ENCODE measurements around the gene ASCC1. TPM values are rescaled to one million over a fixed set of nuclear protein-coding genes. Genes with fewer than 3 reads are reported as not detected.

The ASCC1 gene
- total and polyA plus RNA-seq, 8 donors = 4.3 to 142 (median 13.6) TPM

- Histone ChIP-seq H3K9me3 (no peaks in the 10 kb centered on the region), H3K36me3 (no peaks in the 10 kb centered on the region), H3K27me3 (no peaks in the 10 kb centered on the region), H3K4me3 (no peak overlapping the region), H3K27ac (no peak overlapping the region), H3K4me1 (peaks cover 0 to 9% (median 3%) of the 10 kb centered on the region in 4 donors)
- WGBS, 5 donors = 82 to 93% (median 89%) methylated on average over 5 of the region's 5 CpGs
- TF ChIP-seq POLR2AphosphoS5 (IDR thresholded peaks at IDR 0.05) (no peak), CTCF (IDR thresholded peaks at IDR 0.05) (no peak), EP300 (IDR thresholded peaks at IDR 0.05) (no peak), POLR2A (IDR thresholded peaks at IDR 0.05) (no peak)
- intact Hi-C loops (cut with DNase I; ENCODE audit: low total_unique reads) = no loop called here
- no peak for DNase-seq
Measured at GRCh38 chr10:72049969-72050781, 165.9 kb downstream of the ASCC1 start.

GRCh38 chr10:72049472-72049871, 166.6 kb downstream of the ASCC1 start:
- WGBS, 5 donors = 68 to 95% (median 75%) methylated on average over 1 of the region's 1 CpG
- Histone ChIP-seq H3K27ac (no peak overlapping the region), H3K36me3 (no peaks in the 10 kb centered on the region), H3K27me3 (no peaks in the 10 kb centered on the region), H3K4me1 (peaks cover 7 to 16% (median 10%) of the 10 kb centered on the region in 4 donors), H3K4me3 (no peak overlapping the region), H3K9me3 (no peaks in the 10 kb centered on the region)
- no peak for DNase-seq
- intact Hi-C loops (cut with DNase I; ENCODE audit: low total_unique reads) = no loop called here
- TF ChIP-seq POLR2A (IDR thresholded peaks at IDR 0.05) = no peak
- TF ChIP-seq EP300 (IDR thresholded peaks at IDR 0.05) = no peak
- no peak for TF ChIP-seq CTCF (IDR thresholded peaks at IDR 0.05)
- TF ChIP-seq POLR2AphosphoS5 (IDR thresholded peaks at IDR 0.05) = no peak

GRCh38 chr10:72048450-72049124, 167.5 kb downstream of the ASCC1 start:
- 26 to 30% (median 29%) methylated on average over 12 of the region's 12 CpGs for WGBS, 5 donors
- peak; percentile 94 to 97 for DNase-seq
- Histone ChIP-seq H3K36me3 (no peaks in the 10 kb centered on the region), H3K27me3 (no peaks in the 10 kb centered on the region), H3K4me1 (peaks cover 9 to 21% (median 16%) of the 10 kb centered on the region in 4 donors), H3K4me3 (no peak overlapping the region), H3K9me3 (no peaks in the 10 kb centered on the region), H3K27ac (no peak overlapping the region)
- intact Hi-C loops (cut with DNase I; ENCODE audit: low total_unique reads) = no loop called here
- TF ChIP-seq EP300 (IDR thresholded peaks at IDR 0.05) (no peak), POLR2AphosphoS5 (IDR thresholded peaks at IDR 0.05) (peak in 2 of 3 donors; percentile 50 to 89), POLR2A (IDR thresholded peaks at IDR 0.05) (no peak), CTCF (IDR thresholded peaks at IDR 0.05) (peak in 6 of 7 experiments; percentile 98 to 100 (median 100))

Small RNAs within 50 kb of the gene (small RNA-seq; reads per million reads assigned to genes)
- gene RF00019 (0 reads per million in 4 donors), gene RF00340 (0 reads per million in 4 donors)

Other genes with a start within 250 kb of the ASCC1 start
- 10 to 100 TPM in 3 of 5 donors, 1 to 10 TPM in 2; 1.2 to 31.7 (median 17.4) TPM for gene SPOCK2, start 127.7 kb downstream of the ASCC1 start, total RNA-seq
- 1 to 10 TPM; 1.1 to 2.7 (median 1.8) TPM for gene SPOCK2, start 127.7 kb downstream of the ASCC1 start, polyA plus RNA-seq
- gene ANAPC16, start 264 bp downstream of the ASCC1 start, total RNA-seq = 100 to 1,000 TPM in 2 of 5 donors, 10 to 100 TPM in 3; 12.7 to 104 (median 68.8) TPM
- gene ANAPC16, start 264 bp downstream of the ASCC1 start, polyA plus RNA-seq = 100 to 1,000 TPM; 164 to 231 (median 170) TPM
- gene DDIT4, start 57.6 kb upstream of the ASCC1 start, total RNA-seq = 100 to 1,000 TPM in 4 of 5 donors, 10 to 100 TPM in 1; 89.9 to 188 (median 154) TPM
- gene DDIT4, start 57.6 kb upstream of the ASCC1 start, polyA plus RNA-seq = 100 to 1,000 TPM; 122 to 176 (median 170) TPM
- gene DNAJB12, start 138.6 kb upstream of the ASCC1 start, total RNA-seq = 10 to 100 TPM in 4 of 5 donors, 1 to 10 TPM in 1; 2.3 to 43.2 (median 24.9) TPM
- 10 to 100 TPM; 12.1 to 20.0 (median 16.3) TPM for gene DNAJB12, start 138.6 kb upstream of the ASCC1 start, polyA plus RNA-seq

Measured in stomach (tissue), 9 donors.